Superior temporal gyrus (tissue), 1 donor: ENCODE results near the gene LRP1B.
A peak's percentile ranks its signal among the peaks of the same experiment; 100 is the strongest.

Experiments used
- DNase-seq: peaks from one replicate; pipeline ENCODE4 v3.0.0-alpha.2; 2016; ENCODE audit errors: extremely low spot score

Gene LRP1B

GRCh38 chr2:141590620-141591019 is 540.2 kb downstream of the LRP1B start:
- DNase-seq, result no peak

- no peak for DNase-seq
Observed at GRCh38 chr2:141589314-141589713, 541.5 kb downstream of the LRP1B start.

GRCh38 chr2:141586985-141587384 is 543.8 kb downstream of the LRP1B start:
- DNase-seq, result no peak

- no peak for DNase-seq
Observed at GRCh38 chr2:141582213-141582612, 548.6 kb downstream of the LRP1B start.

- DNase-seq, result no peak
Observed at GRCh38 chr2:141579071-141579470, 551.7 kb downstream of the LRP1B start.

GRCh38 chr2:141570474-141571131 is 560.2 kb downstream of the LRP1B start:
- DNase-seq, result no peak

GRCh38 chr2:141569941-141570340 is 560.9 kb downstream of the LRP1B start:
- DNase-seq, result no peak

GRCh38 chr2:141565597-141565996 is 565.2 kb downstream of the LRP1B start:
- no peak for DNase-seq

GRCh38 chr2:141560723-141561122 is 570.1 kb downstream of the LRP1B start:
- no peak for DNase-seq

- DNase-seq, result no peak
Observed at GRCh38 chr2:141557329-141558095, 573.3 kb downstream of the LRP1B start.

- DNase-seq, result peak; percentile 74
Observed at GRCh38 chr2:141555876-141556470, 574.8 kb downstream of the LRP1B start.

- DNase-seq, result peak; percentile 84
Observed at GRCh38 chr2:141554810-141555209, 576.0 kb downstream of the LRP1B start.

- DNase-seq, result peak; percentile 67
Observed at GRCh38 chr2:141534666-141535362, 596.0 kb downstream of the LRP1B start.

GRCh38 chr2:141529659-141530058 is 601.2 kb downstream of the LRP1B start:
- no peak for DNase-seq

- no peak for DNase-seq
Observed at GRCh38 chr2:141528990-141529389, 601.8 kb downstream of the LRP1B start.

- DNase-seq, result no peak
Observed at GRCh38 chr2:141526760-141527159, 604.1 kb downstream of the LRP1B start.

- DNase-seq, result no peak
Observed at GRCh38 chr2:141524777-141525176, 606.0 kb downstream of the LRP1B start.

GRCh38 chr2:141523199-141523598 is 607.6 kb downstream of the LRP1B start:
- DNase-seq, result no peak

- DNase-seq, result no peak
Observed at GRCh38 chr2:141522702-141523101, 608.1 kb downstream of the LRP1B start.

- DNase-seq, result no peak
Observed at GRCh38 chr2:141522048-141522447, 608.8 kb downstream of the LRP1B start.

GRCh38 chr2:141519906-141520305 is 610.9 kb downstream of the LRP1B start:
- no peak for DNase-seq

GRCh38 chr2:141517852-141518421 is 612.9 kb downstream of the LRP1B start:
- DNase-seq, result no peak
